Smooth muscle cell (in vitro differentiated cells): ENCODE measurements around the gene MSANTD3. TPM values are rescaled to one million over a fixed set of nuclear protein-coding genes. Genes with fewer than 3 reads are reported as not detected.
A peak's percentile ranks its signal among the peaks of the same experiment; 100 is the strongest.

Source experiments
- DNase-seq: peaks from one replicate; lab custom pipeline; 2025; ENCODE audit not compliant: unreplicated experiment; lab: John Stamatoyannopoulos, UW
- H2AFZ ChIP-seq: fragments of 200-600 bp; sonication (generic); 2 replicates; pipeline ENCODE4 v1.6.0; 2016; ENCODE audit warnings: antibody characterized with exemption, low read depth, mild to moderate bottlenecking
- H3F3A ChIP-seq: fragments of 200-600 bp; sonication (generic); 2 replicates; pipeline ENCODE4 v1.6.0; 2017; ENCODE audit warnings: antibody characterized with exemption, low read depth
- H3K27ac ChIP-seq: fragments of 200-600 bp; sonication (generic); 2 replicates; pipeline ENCODE4 v1.5.1; 2016; ENCODE audit warnings: low read depth, mild to moderate bottlenecking
- H3K27me3 ChIP-seq: fragments of 200-600 bp; sonication (generic); 2 replicates; pipeline ENCODE4 v1.6.1; 2016; ENCODE audit warnings: low read depth, mild to moderate bottlenecking
- H3K36me3 ChIP-seq: fragments of 200-600 bp; sonication (generic); 2 replicates; pipeline ENCODE4 v1.5.1; 2016; ENCODE audit warnings: low read depth
- H3K4me1 ChIP-seq: fragments of 200-600 bp; sonication (generic); 2 replicates; pipeline ENCODE4 v1.5.1; 2016; ENCODE audit warnings: low read depth
- H3K4me2 ChIP-seq: fragments of 200-600 bp; sonication (generic); 2 replicates; pipeline ENCODE4 v1.6.0; 2016; ENCODE audit warnings: mild to moderate bottlenecking
- H3K4me3 ChIP-seq: fragments of 200-600 bp; sonication (generic); 2 replicates; pipeline ENCODE4 v1.5.1; 2016; ENCODE audit warnings: mild to moderate bottlenecking
- H3K79me2 ChIP-seq: fragments of 200-600 bp; sonication (generic); 2 replicates; pipeline ENCODE4 v1.6.0; 2016; ENCODE audit warnings: low read depth, mild to moderate bottlenecking
- H3K9ac ChIP-seq: fragments of 200-600 bp; sonication (generic); 2 replicates; pipeline ENCODE4 v1.6.0; 2016; ENCODE audit warnings: low read depth
- H3K9me3 ChIP-seq: fragments of 200-600 bp; sonication (generic); replicated peaks from 2 replicates; pipeline ENCODE4 v1.5.1; 2016; ENCODE audit warnings: low read depth
- H4K20me1 ChIP-seq: fragments of 200-600 bp; sonication (generic); 2 replicates; pipeline ENCODE4 v1.6.0; 2016; ENCODE audit warnings: low read depth
- CTCF ChIP-seq: fragments of 200-600 bp; sonication (generic); IDR thresholded peaks from 2 replicates; pipeline ENCODE4 v1.5.1; 2017; ENCODE audit warnings: borderline replicate concordance, mild to moderate bottlenecking, antibody characterized with exemption; ENCODE audit not compliant: insufficient read depth, poor library complexity, severe bottlenecking
- WGBS: methylation state at CpG from one replicate; pipeline ENCODE4 v1.1.7; 2016; ENCODE audit warnings: low lambda C conversion rate; 5-methylcytosine and 5-hydroxymethylcytosine counted together
- polyA plus RNA-seq: library from polyadenylated mRNA; unstranded; fragments of >200 nt; fragmentation: Nextera tagmentation; extraction: Ambion mirVana; gene quantifications from 2 replicates; pipeline ENCODE4 v1.2.1, GENCODE V29; 2016
- total RNA-seq: library from RNA; depleted of rRNA; stranded (reverse); fragments of >200 nt; gene quantifications from 2 replicates; pipeline ENCODE4 v1.2.3, GENCODE V29; 2014

MSANTD3 gene
- total and polyA plus RNA-seq, 2 experiments from 2014 or later = 40.4 to 49.1 TPM

GRCh38 chr9:100474082-100474923, 47.4 kb downstream of the MSANTD3 start:
- Histone ChIP-seq H3F3A (no peaks in the 10 kb centered on the region), H3K4me3 (peak overlapping the region; percentile 71), H3K27me3 (no peaks in the 10 kb centered on the region), H3K4me1 (peaks cover 6% of the 10 kb centered on the region), H3K36me3 (no peaks in the 10 kb centered on the region), H3K9ac (no peak overlapping the region), H3K4me2 (peak overlapping the region; percentile 93), H3K27ac (no peak overlapping the region), H2AFZ (peak overlapping the region; percentile 88), H3K79me2 (no peaks in the 10 kb centered on the region), H3K9me3 (no peaks in the 10 kb centered on the region), H4K20me1 (no peaks in the 10 kb centered on the region)
- no peak for DNase-seq
- 19% methylated on average over 20 of the region's 26 CpGs for WGBS
- no peak for TF ChIP-seq CTCF

GRCh38 chr9:100474924-100475276, 48.0 kb downstream of the MSANTD3 start:
- H3K9me3 ChIP-seq = no peaks in the 10 kb centered on the region
- H2AFZ ChIP-seq = no peak overlapping the region
- H3K4me1 ChIP-seq = peaks cover 6% of the 10 kb centered on the region
- no peaks in the 10 kb centered on the region for H3F3A ChIP-seq
- H3K27me3 ChIP-seq = no peaks in the 10 kb centered on the region
- TF ChIP-seq CTCF = no peak
- WGBS = 80% methylated on average over 4 of the region's 4 CpGs
- no peak overlapping the region for H3K9ac ChIP-seq
- H3K4me3 ChIP-seq = no peak overlapping the region
- peaks cover 6% of the 10 kb centered on the region for H3K79me2 ChIP-seq
- H4K20me1 ChIP-seq = no peaks in the 10 kb centered on the region
- DNase-seq = no peak
- H3K36me3 ChIP-seq = no peaks in the 10 kb centered on the region
- H3K4me2 ChIP-seq = no peak overlapping the region
- no peak overlapping the region for H3K27ac ChIP-seq

- H3K79me2 ChIP-seq = peaks cover 7% of the 10 kb centered on the region
- no peak overlapping the region for H3K27ac ChIP-seq
- no peaks in the 10 kb centered on the region for H3K9me3 ChIP-seq
- H3F3A ChIP-seq = no peaks in the 10 kb centered on the region
- H3K9ac ChIP-seq = no peak overlapping the region
- H3K4me3 ChIP-seq = no peak overlapping the region
- H4K20me1 ChIP-seq = no peaks in the 10 kb centered on the region
- 98% methylated on average over 4 of the region's 4 CpGs for WGBS
- peaks cover 5% of the 10 kb centered on the region for H3K4me1 ChIP-seq
- DNase-seq = no peak
- no peaks in the 10 kb centered on the region for H3K27me3 ChIP-seq
- H2AFZ ChIP-seq = no peak overlapping the region
- no peaks in the 10 kb centered on the region for H3K36me3 ChIP-seq
- no peak overlapping the region for H3K4me2 ChIP-seq
- no peak for TF ChIP-seq CTCF
These were observed 50.3 kb downstream of the MSANTD3 start for GRCh38 chr9:100477241-100477640.

GRCh38 chr9:100478192-100478591, 51.2 kb downstream of the MSANTD3 start:
- Histone ChIP-seq H3F3A (no peaks in the 10 kb centered on the region), H3K27me3 (no peaks in the 10 kb centered on the region), H3K4me1 (no peaks in the 10 kb centered on the region), H2AFZ (no peak overlapping the region), H3K9ac (no peak overlapping the region), H3K9me3 (no peaks in the 10 kb centered on the region), H3K4me3 (no peak overlapping the region), H4K20me1 (no peaks in the 10 kb centered on the region), H3K27ac (no peak overlapping the region), H3K79me2 (peaks cover 7% of the 10 kb centered on the region), H3K36me3 (no peaks in the 10 kb centered on the region), H3K4me2 (no peak overlapping the region)
- no peak for TF ChIP-seq CTCF
- no peak for DNase-seq
- WGBS = 94% methylated on average over 6 of the region's 6 CpGs
